Measurements from ENCODE around the gene EZR.
"Not testable (repeated sequence)": the region's sequence is repeated elsewhere in the genome, so short reads cannot be mapped to it uniquely, and the experiment has no call there.

DNA sequence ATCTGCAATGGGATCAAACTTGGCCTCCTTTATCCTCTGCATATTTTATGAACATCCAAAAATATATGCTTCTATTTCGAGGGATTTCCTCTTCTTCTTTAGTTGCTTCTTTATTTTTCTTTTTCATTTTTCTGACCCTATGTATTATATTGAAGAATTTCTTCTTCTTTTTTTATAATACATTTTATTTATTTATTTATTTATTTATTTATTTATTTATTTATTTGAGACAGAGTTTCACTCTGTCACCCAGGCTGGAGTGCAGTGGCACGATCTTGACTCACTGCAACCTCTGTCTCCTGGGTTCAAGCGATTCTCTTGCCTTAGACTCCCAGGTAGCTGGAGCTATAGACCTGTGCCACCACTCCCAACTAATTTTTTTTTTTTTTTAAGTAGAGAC is 19.6 kb upstream of the EZR start:
- TF ChIP-seq, protein P1, sequence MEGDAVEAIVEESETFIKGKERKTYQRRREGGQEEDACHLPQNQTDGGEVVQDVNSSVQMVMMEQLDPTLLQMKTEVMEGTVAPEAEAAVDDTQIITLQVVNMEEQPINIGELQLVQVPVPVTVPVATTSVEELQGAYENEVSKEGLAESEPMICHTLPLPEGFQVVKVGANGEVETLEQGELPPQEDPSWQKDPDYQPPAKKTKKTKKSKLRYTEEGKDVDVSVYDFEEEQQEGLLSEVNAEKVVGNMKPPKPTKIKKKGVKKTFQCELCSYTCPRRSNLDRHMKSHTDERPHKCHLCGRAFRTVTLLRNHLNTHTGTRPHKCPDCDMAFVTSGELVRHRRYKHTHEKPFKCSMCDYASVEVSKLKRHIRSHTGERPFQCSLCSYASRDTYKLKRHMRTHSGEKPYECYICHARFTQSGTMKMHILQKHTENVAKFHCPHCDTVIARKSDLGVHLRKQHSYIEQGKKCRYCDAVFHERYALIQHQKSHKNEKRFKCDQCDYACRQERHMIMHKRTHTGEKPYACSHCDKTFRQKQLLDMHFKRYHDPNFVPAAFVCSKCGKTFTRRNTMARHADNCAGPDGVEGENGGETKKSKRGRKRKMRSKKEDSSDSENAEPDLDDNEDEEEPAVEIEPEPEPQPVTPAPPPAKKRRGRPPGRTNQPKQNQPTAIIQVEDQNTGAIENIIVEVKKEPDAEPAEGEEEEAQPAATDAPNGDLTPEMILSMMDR (IDR thresholded peaks at IDR 0.05) = not testable (repeated sequence)
- TF ChIP-seq POLR2A, EP300 (IDR thresholded peaks at IDR 0.05): not testable (repeated sequence)

All from tibial nerve (tissue), 4 donors.